ENCODE data around the gene DST. TPM values are rescaled to one million over a fixed set of nuclear protein-coding genes. Genes with fewer than 3 reads are reported as not detected.

DST gene
- total and polyA plus RNA-seq, 2 donors (not counting 1 experiment from before 2014, with no cell fraction given) = 78.6 to 670 TPM

DNA sequence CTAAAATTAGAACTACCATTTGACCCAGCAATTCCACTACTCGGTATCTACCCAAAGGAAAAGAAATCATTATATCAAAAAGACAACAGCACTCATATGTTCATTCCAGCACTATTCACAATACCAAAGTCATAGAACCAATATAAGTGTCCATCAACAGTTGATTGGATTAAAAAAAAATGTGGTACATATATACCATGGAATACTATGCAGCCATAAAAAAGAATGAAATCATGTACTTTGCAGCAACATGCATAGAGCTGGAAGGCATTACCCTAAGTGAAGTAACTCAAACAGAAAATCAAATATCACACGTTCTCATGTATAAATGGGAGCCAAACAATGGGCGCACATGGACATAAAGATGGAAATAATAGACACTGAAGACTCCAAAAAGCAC is 163.3 kb downstream of the DST start:
- no peaks in the 10 kb centered on the region for H3K9me3 ChIP-seq (ENCODE audit: control insufficient read depth, insufficient read depth, low read depth, low read length)
- peaks cover 6% of the 10 kb centered on the region for H3K4me1 ChIP-seq (ENCODE audit: control insufficient read depth, extremely low read depth, insufficient read depth, low read length)
- H3K27me3 ChIP-seq (ENCODE audit: control insufficient read depth, insufficient read depth, low read length) = no peaks in the 10 kb centered on the region
- no peak overlapping the region for H3K4me3 ChIP-seq (replicated peaks in 1 of 4; ENCODE audit: control extremely low read depth in 1 of 4, insufficient read depth in 1 of 4, low read depth in 3 of 4, low read length in 4 of 4)
- no peaks in the 10 kb centered on the region for H4K20me1 ChIP-seq (ENCODE audit: control insufficient read depth, extremely low read depth, insufficient read depth, low read length)
- H3K79me2 ChIP-seq (ENCODE audit: control insufficient read depth, insufficient read depth, low read length) = peaks cover 1% of the 10 kb centered on the region
- TF ChIP-seq EZH2 (IDR thresholded peaks at IDR 0.05; ENCODE audit: low read length, missing control alignments) = no peak
- TF ChIP-seq, protein P1, sequence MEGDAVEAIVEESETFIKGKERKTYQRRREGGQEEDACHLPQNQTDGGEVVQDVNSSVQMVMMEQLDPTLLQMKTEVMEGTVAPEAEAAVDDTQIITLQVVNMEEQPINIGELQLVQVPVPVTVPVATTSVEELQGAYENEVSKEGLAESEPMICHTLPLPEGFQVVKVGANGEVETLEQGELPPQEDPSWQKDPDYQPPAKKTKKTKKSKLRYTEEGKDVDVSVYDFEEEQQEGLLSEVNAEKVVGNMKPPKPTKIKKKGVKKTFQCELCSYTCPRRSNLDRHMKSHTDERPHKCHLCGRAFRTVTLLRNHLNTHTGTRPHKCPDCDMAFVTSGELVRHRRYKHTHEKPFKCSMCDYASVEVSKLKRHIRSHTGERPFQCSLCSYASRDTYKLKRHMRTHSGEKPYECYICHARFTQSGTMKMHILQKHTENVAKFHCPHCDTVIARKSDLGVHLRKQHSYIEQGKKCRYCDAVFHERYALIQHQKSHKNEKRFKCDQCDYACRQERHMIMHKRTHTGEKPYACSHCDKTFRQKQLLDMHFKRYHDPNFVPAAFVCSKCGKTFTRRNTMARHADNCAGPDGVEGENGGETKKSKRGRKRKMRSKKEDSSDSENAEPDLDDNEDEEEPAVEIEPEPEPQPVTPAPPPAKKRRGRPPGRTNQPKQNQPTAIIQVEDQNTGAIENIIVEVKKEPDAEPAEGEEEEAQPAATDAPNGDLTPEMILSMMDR (conservative IDR thresholded peaks at IDR 0.05 in 1 of 2, IDR thresholded peaks at IDR 0.05 in 1 of 2; ENCODE audit: low read depth in 1 of 2, low read length in 2 of 2) = no peak
- H3K4me2 ChIP-seq (ENCODE audit: extremely low read depth, insufficient read depth, low read length) = no peak overlapping the region
- H2AFZ ChIP-seq (ENCODE audit: low read length) = no peak overlapping the region
- H3K9ac ChIP-seq (ENCODE audit: insufficient read depth, low read length) = no peak overlapping the region
- no peak overlapping the region for H3K27ac ChIP-seq (ENCODE audit: insufficient read depth, low read length)
- DNase-seq (ENCODE audit: low read depth in 2 of 2) = no peak
- H3K36me3 ChIP-seq (ENCODE audit: control insufficient read depth, insufficient read depth, low read length) = peaks cover 27% of the 10 kb centered on the region

DNA sequence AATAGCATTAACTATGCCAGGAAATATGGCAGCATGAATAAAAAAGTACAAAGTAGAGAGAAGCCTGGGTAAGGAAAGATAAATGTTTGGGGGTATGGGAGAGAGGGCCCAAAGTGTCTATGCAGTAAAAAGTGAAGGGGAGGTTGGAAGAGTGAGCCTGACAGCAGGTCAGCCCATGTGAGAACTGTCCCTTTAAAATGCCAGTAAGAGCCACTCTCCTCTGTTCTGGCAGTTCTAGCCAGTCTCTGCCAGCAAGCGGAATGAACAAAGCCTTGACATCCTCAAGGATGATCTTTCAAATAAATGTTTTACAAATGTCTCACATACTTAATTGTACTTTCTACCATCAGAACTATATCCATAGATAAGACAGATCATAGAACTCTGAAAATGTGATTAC is 164.5 kb downstream of the DST start:
- Histone ChIP-seq H3K4me2 (ENCODE audit: extremely low read depth, insufficient read depth, low read length) (no peak overlapping the region), H3K27ac (ENCODE audit: insufficient read depth, low read length) (no peak overlapping the region), H4K20me1 (ENCODE audit: control insufficient read depth, extremely low read depth, insufficient read depth, low read length) (no peaks in the 10 kb centered on the region), H3K9ac (ENCODE audit: insufficient read depth, low read length) (no peak overlapping the region), H3K79me2 (ENCODE audit: control insufficient read depth, insufficient read depth, low read length) (peaks cover 1% of the 10 kb centered on the region), H3K4me3 (replicated peaks in 1 of 4; ENCODE audit: control extremely low read depth in 1 of 4, insufficient read depth in 1 of 4, low read depth in 3 of 4, low read length in 4 of 4) (no peak overlapping the region), H2AFZ (ENCODE audit: low read length) (no peak overlapping the region), H3K4me1 (ENCODE audit: control insufficient read depth, extremely low read depth, insufficient read depth, low read length) (no peaks in the 10 kb centered on the region), H3K36me3 (ENCODE audit: control insufficient read depth, insufficient read depth, low read length) (peaks cover 29% of the 10 kb centered on the region), H3K27me3 (ENCODE audit: control insufficient read depth, insufficient read depth, low read length) (no peaks in the 10 kb centered on the region), H3K9me3 (ENCODE audit: control insufficient read depth, insufficient read depth, low read depth, low read length) (no peaks in the 10 kb centered on the region)
- no peak for DNase-seq (ENCODE audit: low read depth in 2 of 2)
- TF ChIP-seq, protein P1 (conservative IDR thresholded peaks at IDR 0.05 in 1 of 2, IDR thresholded peaks at IDR 0.05 in 1 of 2; ENCODE audit: low read depth in 1 of 2, low read length in 2 of 2) = no peak
- no peak for TF ChIP-seq EZH2 (IDR thresholded peaks at IDR 0.05; ENCODE audit: low read length, missing control alignments)

DNA sequence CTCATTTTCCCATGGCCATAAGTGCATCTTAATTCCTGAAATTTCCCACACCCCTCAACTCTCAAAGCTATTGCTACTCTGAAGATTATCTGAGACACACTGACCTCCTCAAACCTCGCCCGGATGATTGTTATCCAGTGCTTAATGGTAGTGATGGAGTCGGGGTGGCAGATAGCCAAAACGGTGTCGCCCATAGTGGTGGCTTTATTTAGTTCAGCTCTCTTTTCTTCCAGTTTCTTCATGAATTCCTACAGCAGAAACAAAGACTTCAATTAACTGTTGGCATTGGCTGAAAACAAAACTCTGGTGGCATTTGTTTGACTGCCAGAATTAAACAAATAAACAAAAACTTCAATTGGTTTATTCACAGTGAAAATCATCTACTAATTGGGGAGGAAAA is 165.4 kb downstream of the DST start:
- Histone ChIP-seq H3K4me2 (ENCODE audit: extremely low read depth, insufficient read depth, low read length) (no peak overlapping the region), H3K27ac (ENCODE audit: insufficient read depth, low read length) (no peak overlapping the region), H3K9me3 (ENCODE audit: control insufficient read depth, insufficient read depth, low read depth, low read length) (no peaks in the 10 kb centered on the region), H3K36me3 (ENCODE audit: control insufficient read depth, insufficient read depth, low read length) (peaks cover 24% of the 10 kb centered on the region), H2AFZ (ENCODE audit: low read length) (no peak overlapping the region), H3K9ac (ENCODE audit: insufficient read depth, low read length) (no peak overlapping the region), H3K4me1 (ENCODE audit: control insufficient read depth, extremely low read depth, insufficient read depth, low read length) (no peaks in the 10 kb centered on the region), H4K20me1 (ENCODE audit: control insufficient read depth, extremely low read depth, insufficient read depth, low read length) (no peaks in the 10 kb centered on the region), H3K79me2 (ENCODE audit: control insufficient read depth, insufficient read depth, low read length) (peaks cover 1% of the 10 kb centered on the region), H3K27me3 (ENCODE audit: control insufficient read depth, insufficient read depth, low read length) (no peaks in the 10 kb centered on the region), H3K4me3 (replicated peaks in 1 of 4; ENCODE audit: control extremely low read depth in 1 of 4, insufficient read depth in 1 of 4, low read depth in 3 of 4, low read length in 4 of 4) (no peak overlapping the region)
- TF ChIP-seq EZH2 (IDR thresholded peaks at IDR 0.05; ENCODE audit: low read length, missing control alignments) = no peak
- TF ChIP-seq, protein P1 (conservative IDR thresholded peaks at IDR 0.05 in 1 of 2, IDR thresholded peaks at IDR 0.05 in 1 of 2; ENCODE audit: low read depth in 1 of 2, low read length in 2 of 2) = no peak
- DNase-seq (ENCODE audit: low read depth in 2 of 2) = no peak
